Measurements from ENCODE around the gene MON2. TPM values are rescaled to one million over a fixed set of nuclear protein-coding genes. Genes with fewer than 3 reads are reported as not detected.

The MON2 gene
- total and polyA plus RNA-seq, 2 of the 13 experiments (the other 11 are each of a cell fraction or from before 2014, with no cell fraction given): 10.5 to 24.8 TPM

- TF ChIP-seq CCDC6 (CRISPR knock-in tag; IDR thresholded peaks at IDR 0.05) (no peak), ZKSCAN1 (IDR thresholded peaks at IDR 0.05; ENCODE audit: low read length) (no peak), ZBTB38 (CRISPR knock-in tag; IDR thresholded peaks at IDR 0.05) (no peak), MYNN (CRISPR knock-in tag; IDR thresholded peaks at IDR 0.05; ENCODE audit: low read depth) (no peak), ZNF224 (CRISPR knock-in tag; IDR thresholded peaks at IDR 0.05) (no peak), TP53 (CRISPR knock-in tag; conservative IDR thresholded peaks at IDR 0.05) (no peak), ZNF747 (CRISPR knock-in tag; IDR thresholded peaks at IDR 0.05; ENCODE audit: borderline replicate concordance) (peak; percentile 47; the same call in 1 of the 2 replicates), ZNF337 (CRISPR knock-in tag; IDR thresholded peaks at IDR 0.05; ENCODE audit: borderline replicate concordance, low read depth) (no peak), ZNF180 (CRISPR knock-in tag; IDR thresholded peaks at IDR 0.05; ENCODE audit: borderline replicate concordance, low read depth) (0 out of 2 replicates have a peak, but pooled peaks have one; percentile 13), ZNF629 (CRISPR knock-in tag; conservative IDR thresholded peaks at IDR 0.05) (no peak), MTF2 (CRISPR knock-in tag; IDR thresholded peaks at IDR 0.05; ENCODE audit: borderline replicate concordance) (no peak), ZNF639 (CRISPR knock-in tag; conservative IDR thresholded peaks at IDR 0.05) (no peak), MZF1 (CRISPR knock-in tag; IDR thresholded peaks at IDR 0.05; ENCODE audit: borderline replicate concordance) (no peak), MLX (CRISPR knock-in tag; IDR thresholded peaks at IDR 0.05) (no peak), KIAA2018 (CRISPR knock-in tag; IDR thresholded peaks at IDR 0.05; ENCODE audit: borderline replicate concordance) (no peak), ZNF883 (CRISPR knock-in tag; IDR thresholded peaks at IDR 0.05; ENCODE audit: not compliant biosample characterization) (peak; percentile 54), ZNF382 (CRISPR knock-in tag; IDR thresholded peaks at IDR 0.05; ENCODE audit: borderline replicate concordance) (no peak), BRD4 (CRISPR knock-in tag; IDR thresholded peaks at IDR 0.05) (no peak)
Observed at GRCh38 chr12:62631471-62632410, 165.1 kb downstream of the MON2 start (continued).
